Adipocyte (in vitro differentiated cells): ENCODE measurements around the gene RTN4.
"Not testable (repeated sequence)": the region's sequence is repeated elsewhere in the genome, so short reads cannot be mapped to it uniquely, and the experiment has no call there.

Source experiments
- DNase-seq: peaks from one replicate; pipeline ENCODE4 v3.0.0-alpha.2; 2015; ENCODE audit warnings: low read depth
- H3K27me3 ChIP-seq: replicated peaks from 2 replicates; pipeline ENCODE4 v1.7.0; 2013; ENCODE audit warnings: mild to moderate bottlenecking, low read length, moderate library complexity; ENCODE audit not compliant: control insufficient read depth, insufficient read depth
- H3K36me3 ChIP-seq: 2 replicates; pipeline ENCODE4 v1.7.0; 2013; ENCODE audit warnings: low read length, mild to moderate bottlenecking, moderate library complexity; ENCODE audit not compliant: control insufficient read depth, insufficient read depth, severe bottlenecking
- H3K4me1 ChIP-seq: 2 replicates; pipeline ENCODE4 v1.7.0; 2013; ENCODE audit warnings: mild to moderate bottlenecking, low read length, moderate library complexity; ENCODE audit not compliant: control insufficient read depth, insufficient read depth
- H3K4me3 ChIP-seq: 2 replicates; pipeline ENCODE4 v1.7.0; 2013; ENCODE audit warnings: mild to moderate bottlenecking, low read length, moderate library complexity
- H3K9ac ChIP-seq: 2 replicates; pipeline ENCODE4 v1.7.0; 2013; ENCODE audit warnings: mild to moderate bottlenecking, low read length, moderate library complexity
- H3K9me3 ChIP-seq: 2 replicates; pipeline ENCODE4 v1.7.0; 2013; ENCODE audit warnings: mild to moderate bottlenecking, low read length, moderate library complexity; ENCODE audit not compliant: control insufficient read depth

The RTN4 gene

DNA sequence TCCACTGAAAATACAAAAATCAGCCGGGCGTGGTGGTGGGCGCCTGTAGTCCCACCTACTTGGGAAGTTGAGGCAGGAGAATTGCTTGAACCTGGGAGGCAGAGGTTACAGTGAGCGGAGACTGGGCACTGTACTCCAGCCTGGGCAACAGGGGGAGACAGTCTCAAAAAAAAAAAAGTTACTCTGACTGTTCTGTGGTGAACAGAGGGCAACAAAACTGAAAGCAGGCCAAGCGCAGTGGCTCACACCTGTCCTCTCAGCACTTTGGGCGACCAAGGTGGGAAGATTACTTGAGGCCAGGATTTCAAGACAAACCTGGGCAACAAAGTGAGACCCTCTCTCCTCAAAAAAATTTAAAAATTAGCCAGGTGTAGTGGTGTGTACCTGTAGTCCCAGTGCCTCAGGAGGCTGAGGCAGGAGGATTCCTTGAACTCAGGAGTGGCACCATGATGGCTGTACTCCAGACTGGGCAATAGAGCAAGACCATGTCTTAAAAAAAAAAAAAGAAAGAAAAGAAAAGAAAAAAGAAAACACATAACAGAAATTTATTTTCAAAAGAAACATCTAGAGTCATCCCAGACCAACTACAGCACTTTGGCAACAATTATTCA is 13.6 kb upstream of the RTN4 start:
- no peaks in the 10 kb centered on the region for H3K27me3 ChIP-seq
- no peaks in the 10 kb centered on the region for H3K4me1 ChIP-seq
- H3K36me3 ChIP-seq: no peaks in the 10 kb centered on the region
- no peak for DNase-seq
- H3K9me3 ChIP-seq: no peaks in the 10 kb centered on the region
- no peak overlapping the region for H3K9ac ChIP-seq
- no peak overlapping the region for H3K4me3 ChIP-seq

- Histone ChIP-seq H3K36me3 (no peaks in the 10 kb centered on the region), H3K4me3 (no peak overlapping the region), H3K4me1 (no peaks in the 10 kb centered on the region), H3K9me3 (no peaks in the 10 kb centered on the region), H3K9ac (no peak overlapping the region), H3K27me3 (no peaks in the 10 kb centered on the region)
- no peak for DNase-seq
These were observed 13.0 kb upstream of the RTN4 start for GRCh38 chr2:55063226-55063625.

GRCh38 chr2:55062754-55063153 is 12.5 kb upstream of the RTN4 start:
- Histone ChIP-seq H3K27me3 (no peaks in the 10 kb centered on the region), H3K9ac (no peak overlapping the region), H3K9me3 (no peaks in the 10 kb centered on the region), H3K36me3 (no peaks in the 10 kb centered on the region), H3K4me1 (peaks cover under 1% of the 10 kb centered on the region), H3K4me3 (no peak overlapping the region)
- DNase-seq: no peak

GRCh38 chr2:55061523-55062344 is 11.5 kb upstream of the RTN4 start:
- no peaks in the 10 kb centered on the region for H3K27me3 ChIP-seq
- H3K36me3 ChIP-seq: no peaks in the 10 kb centered on the region
- DNase-seq: no peak
- H3K4me3 ChIP-seq: no peak overlapping the region
- H3K4me1 ChIP-seq: peaks cover 3% of the 10 kb centered on the region
- H3K9me3 ChIP-seq: no peaks in the 10 kb centered on the region
- no peak overlapping the region for H3K9ac ChIP-seq

DNA sequence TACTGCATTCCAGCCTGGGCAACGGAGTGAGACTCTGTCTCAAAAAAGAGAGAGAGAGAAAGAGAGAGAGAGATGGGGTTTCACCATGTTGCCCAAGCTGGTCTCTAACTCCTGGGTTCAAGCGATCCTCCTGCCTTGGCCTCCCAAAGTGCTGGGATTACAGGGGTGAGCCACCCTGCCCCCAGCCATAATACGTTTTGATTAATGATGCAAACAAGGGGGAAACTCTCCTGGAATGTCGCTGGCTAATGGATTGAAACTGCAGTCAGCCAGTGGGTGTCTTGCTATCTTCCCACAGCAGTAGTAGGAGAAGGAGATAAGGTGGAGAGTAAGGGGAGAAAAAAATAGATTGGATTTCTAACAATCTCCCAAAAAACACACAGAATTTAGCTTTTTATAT is 9.5 kb upstream of the RTN4 start:
- DNase-seq: no peak
- no peak overlapping the region for H3K4me3 ChIP-seq

DNA sequence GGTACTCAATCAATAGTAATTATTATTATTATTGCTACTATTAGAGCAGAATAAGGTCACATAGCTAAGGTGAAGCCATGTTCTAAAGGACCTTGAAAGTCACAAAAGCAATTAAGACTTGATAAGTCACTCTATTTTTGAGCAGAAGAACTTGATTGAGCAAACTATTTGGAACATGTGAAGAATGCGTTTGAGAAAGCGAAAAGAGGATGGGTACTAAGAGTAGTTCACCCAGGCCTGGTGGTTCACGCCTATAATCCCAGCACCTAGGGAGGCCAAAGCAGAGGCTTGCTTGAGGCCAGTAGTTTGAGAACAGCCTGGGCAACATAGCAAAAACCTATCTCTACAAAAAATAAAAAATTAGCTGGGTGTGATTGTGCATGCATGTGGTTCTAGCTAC is 7.2 kb upstream of the RTN4 start:
- no peaks in the 10 kb centered on the region for H3K36me3 ChIP-seq
- no peak overlapping the region for H3K9ac ChIP-seq
- H3K9me3 ChIP-seq: no peaks in the 10 kb centered on the region
- H3K4me3 ChIP-seq: no peak overlapping the region
- H3K4me1 ChIP-seq: peaks cover 15% of the 10 kb centered on the region
- no peak for DNase-seq
- H3K27me3 ChIP-seq: no peaks in the 10 kb centered on the region

More for the DNA sequence above, 9.5 kb upstream of the RTN4 start:
- H3K27me3 ChIP-seq: no peaks in the 10 kb centered on the region
- no peaks in the 10 kb centered on the region for H3K9me3 ChIP-seq
- H3K4me1 ChIP-seq: peaks cover 15% of the 10 kb centered on the region
- H3K9ac ChIP-seq: no peak overlapping the region
- no peaks in the 10 kb centered on the region for H3K36me3 ChIP-seq

DNA sequence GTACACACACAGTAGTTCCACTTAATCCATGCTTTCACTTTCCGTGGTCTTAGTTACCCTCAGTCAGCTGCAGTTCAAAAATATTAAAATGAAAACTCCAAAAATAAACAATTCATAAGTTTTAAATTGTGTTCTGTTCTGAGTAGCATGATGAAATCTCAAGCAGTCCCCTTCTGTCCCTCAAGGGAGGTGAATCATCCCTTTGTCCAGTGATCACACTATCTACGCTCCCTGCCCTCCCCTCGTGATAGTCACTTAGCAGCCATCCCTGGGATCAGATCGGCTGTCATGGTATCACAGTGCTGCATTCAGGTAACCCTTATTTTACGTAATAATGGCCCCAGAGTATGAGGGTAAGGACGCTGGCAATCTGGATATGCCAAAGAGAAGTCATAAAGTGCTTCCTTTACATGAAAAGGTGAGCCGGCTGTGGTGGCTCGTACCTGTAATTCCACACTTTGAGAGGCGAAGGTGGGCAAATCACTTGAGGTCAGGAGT is 5.8 kb upstream of the RTN4 start:
- Histone ChIP-seq H3K4me3 (peak overlapping the region; percentile 17), H3K27me3 (no peaks in the 10 kb centered on the region), H3K9ac (peak overlapping the region; percentile 54), H3K9me3 (no peaks in the 10 kb centered on the region), H3K4me1 (peaks cover 27% of the 10 kb centered on the region), H3K36me3 (no peaks in the 10 kb centered on the region)
- peak; percentile 61 for DNase-seq

- no peak for DNase-seq
- no peak overlapping the region for H3K4me3 ChIP-seq
- no peaks in the 10 kb centered on the region for H3K36me3 ChIP-seq
- H3K27me3 ChIP-seq: no peaks in the 10 kb centered on the region
- H3K9ac ChIP-seq: no peak overlapping the region
- H3K4me1 ChIP-seq: peaks cover 27% of the 10 kb centered on the region
- no peaks in the 10 kb centered on the region for H3K9me3 ChIP-seq
These were observed 4.0 kb upstream of the RTN4 start for GRCh38 chr2:55054106-55054875.

GRCh38 chr2:55053225-55053624 is 3.0 kb upstream of the RTN4 start:
- not testable (repeated sequence) for DNase-seq, H3K4me3 ChIP-seq, H3K27me3 ChIP-seq, H3K9me3 ChIP-seq, H3K36me3 ChIP-seq, H3K9ac ChIP-seq
- peaks cover 27% of the 10 kb centered on the region for H3K4me1 ChIP-seq

GRCh38 chr2:55052129-55053061 is 2.1 kb upstream of the RTN4 start:
- Histone ChIP-seq H3K9me3 (no peaks in the 10 kb centered on the region), H3K4me1 (peaks cover 25% of the 10 kb centered on the region), H3K27me3 (no peaks in the 10 kb centered on the region), H3K4me3 (peak overlapping the region; percentile 100), H3K9ac (peak overlapping the region; percentile 93), H3K36me3 (no peaks in the 10 kb centered on the region)
- DNase-seq: no peak
